Stimulated activated CD4-positive, alpha-beta T cell treated with anti-CD3 and anti-CD28 coated beads, TNF-alpha, amount 100 ng/mL, for 24 hours (primary cell): ENCODE results near the gene YPEL2.
"Not testable (repeated sequence)": the region's sequence is repeated elsewhere in the genome, so short reads cannot be mapped to it uniquely, and the experiment has no call there.

Source experiments
- DNase-seq, 3 experiments: peaks; one replicate each; pipeline ENCODE4 v3.0.0-alpha.2; 2020; ENCODE audit warnings: low read depth in 3 of 3

Gene YPEL2

GRCh38 chr17:59405944-59406705 is 74.7 kb downstream of the YPEL2 start:
- DNase-seq = no peak

GRCh38 chr17:59406808-59407381 is 75.4 kb downstream of the YPEL2 start:
- no peak for DNase-seq

GRCh38 chr17:59409336-59410048 is 78.0 kb downstream of the YPEL2 start:
- DNase-seq = no peak

DNA sequence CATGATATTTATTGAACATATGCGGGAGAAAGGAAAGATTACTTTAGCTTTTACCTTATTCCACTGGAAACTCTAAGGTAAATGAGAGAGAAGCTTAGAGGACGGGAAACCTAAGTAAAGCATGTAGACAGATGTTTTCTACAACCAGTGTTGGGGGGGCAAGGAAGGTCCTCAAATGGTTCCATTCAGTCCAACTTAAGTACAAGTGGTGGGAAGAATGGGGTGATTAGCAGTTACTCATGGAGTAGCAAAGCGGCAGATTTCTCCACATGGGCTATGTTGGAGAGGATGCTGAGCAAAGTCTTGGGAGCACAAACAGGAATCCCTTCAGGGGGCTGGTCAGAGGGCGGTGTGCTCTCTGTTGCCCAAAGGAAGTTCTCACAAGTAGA is 78.6 kb downstream of the YPEL2 start:
- DNase-seq = no peak

DNA sequence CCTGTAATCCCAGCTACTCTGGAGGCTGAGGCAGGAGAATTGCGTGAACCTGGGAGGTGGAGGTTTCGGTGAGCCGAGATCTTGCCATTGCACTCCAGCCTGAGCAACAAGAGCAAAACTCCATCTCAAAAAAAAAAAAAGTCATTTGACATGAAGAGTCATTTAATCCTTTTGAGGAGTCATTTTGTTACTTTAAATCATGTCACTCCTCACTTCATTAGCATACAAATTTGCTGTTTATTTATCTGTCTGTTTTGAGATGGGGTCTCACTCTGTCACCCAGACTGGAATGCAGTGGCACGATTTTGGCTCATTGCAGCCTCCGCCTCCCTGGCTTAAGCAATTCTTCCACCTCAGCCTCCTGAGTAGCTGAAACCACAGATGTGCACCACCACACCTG is 81.0 kb downstream of the YPEL2 start:
- DNase-seq = not testable (repeated sequence)

DNA sequence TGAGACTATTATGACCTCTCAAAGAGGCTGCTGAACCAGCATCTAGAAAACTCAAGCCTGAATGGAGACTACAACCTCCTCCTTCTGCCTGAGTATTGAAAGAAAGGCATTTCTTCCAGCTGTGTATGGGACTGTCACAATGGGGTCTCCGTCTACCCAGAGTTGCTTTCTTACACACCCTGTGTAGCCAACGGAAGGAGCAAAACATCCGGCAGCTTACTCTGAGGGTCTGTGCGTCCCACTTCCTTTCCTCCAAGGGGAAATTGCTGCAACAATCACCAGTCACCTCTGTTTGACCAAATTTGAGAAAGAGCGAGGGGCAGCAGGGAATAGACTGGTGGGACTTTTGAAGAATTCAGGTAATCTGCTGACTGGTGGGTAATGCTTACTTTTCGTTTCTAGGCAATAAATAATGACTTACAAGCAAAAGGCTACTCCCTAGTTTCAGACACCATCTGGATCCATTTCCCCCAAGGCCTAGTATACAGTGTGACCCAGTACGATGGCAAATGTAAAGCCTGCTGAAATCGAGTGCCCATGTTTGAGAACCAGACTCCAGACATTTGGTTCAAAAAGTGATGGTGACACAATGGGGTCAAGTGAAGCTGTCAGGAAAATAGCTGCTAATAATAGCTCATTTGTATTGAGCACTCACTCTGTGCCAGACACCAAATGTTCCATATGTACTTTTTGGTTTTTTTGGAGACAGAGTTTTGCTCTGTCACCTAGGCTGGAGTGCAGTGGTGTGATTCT is 81.7 kb downstream of the YPEL2 start:
- DNase-seq = no peak

- no peak for DNase-seq
Observed at GRCh38 chr17:59415397-59415796, 83.9 kb downstream of the YPEL2 start.

DNA sequence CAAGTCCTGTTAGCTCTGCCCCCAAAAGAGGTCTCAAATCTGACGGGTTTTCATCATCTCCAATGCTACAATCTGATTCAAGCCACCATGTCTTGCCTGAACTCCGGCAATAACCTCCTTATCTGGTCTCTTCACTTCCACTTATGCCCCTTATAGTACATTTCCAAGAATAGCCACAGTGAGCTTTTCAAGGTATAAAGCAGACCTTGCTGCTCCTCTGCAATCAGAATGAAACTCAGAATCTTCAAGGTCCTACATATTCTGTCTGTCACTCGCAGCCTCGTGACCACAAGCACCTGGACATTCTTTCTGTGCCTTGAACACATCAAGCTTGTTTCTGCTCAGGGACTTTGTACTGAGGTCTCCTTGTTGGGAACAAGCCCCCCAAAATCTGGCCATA is 84.7 kb downstream of the YPEL2 start:
- DNase-seq = no peak

- DNase-seq = no peak
Observed at GRCh38 chr17:59417452-59417851, 86.0 kb downstream of the YPEL2 start.

GRCh38 chr17:59418732-59419166 is 87.3 kb downstream of the YPEL2 start:
- no peak for DNase-seq

DNA sequence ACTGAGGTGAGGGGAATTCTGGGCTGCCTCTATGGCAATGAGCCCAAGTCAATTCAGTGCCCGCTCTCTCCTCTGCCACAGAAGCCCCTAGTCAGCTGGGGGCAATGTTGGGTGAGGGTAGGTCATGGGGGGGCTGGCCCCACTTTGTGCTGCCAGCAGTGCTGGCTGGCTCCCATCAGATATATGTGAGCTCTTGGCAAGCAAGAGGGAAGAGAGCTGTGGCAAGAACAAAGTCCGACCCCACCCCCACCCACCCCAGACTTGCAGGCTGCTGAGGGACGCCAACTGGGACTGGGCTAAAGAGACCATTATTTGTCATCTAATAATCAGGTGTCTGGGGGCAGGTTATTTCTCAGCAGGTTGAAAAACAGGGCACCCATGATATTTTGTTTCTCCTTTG is 89.4 kb downstream of the YPEL2 start:
- no peak for DNase-seq

GRCh38 chr17:59421722-59422121 is 90.3 kb downstream of the YPEL2 start:
- DNase-seq = no peak

DNA sequence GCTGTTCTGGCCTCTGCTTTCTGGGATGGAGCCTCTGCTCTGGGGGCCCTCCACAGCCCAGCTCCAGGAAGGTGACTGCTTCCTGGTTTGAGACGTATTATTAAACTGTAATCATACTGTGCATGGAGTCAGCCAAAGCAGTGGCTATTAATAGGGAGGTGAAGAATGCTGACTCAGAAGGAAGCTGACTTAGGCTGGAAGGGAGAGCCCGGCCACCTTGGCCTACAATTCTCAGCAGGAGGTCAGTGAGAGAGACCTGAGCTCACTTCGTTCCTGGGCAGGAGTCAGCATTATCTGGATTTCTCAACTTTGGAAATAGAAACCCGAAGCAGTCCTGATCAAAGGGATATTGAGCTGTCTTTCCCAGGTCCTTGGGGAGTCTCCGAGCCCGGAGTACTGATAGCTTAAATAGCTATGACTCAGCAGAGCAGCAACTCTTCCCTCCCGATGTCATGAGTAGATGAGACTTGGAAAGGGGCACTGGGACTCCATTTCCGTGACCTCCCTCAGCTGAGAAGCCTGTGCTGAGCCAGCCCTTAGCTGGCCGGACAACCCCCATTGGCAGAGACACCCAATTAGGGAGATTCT is 91.8 kb downstream of the YPEL2 start:
- no peak for DNase-seq

- no peak for DNase-seq
Observed at GRCh38 chr17:59423903-59424302, 92.4 kb downstream of the YPEL2 start.

DNA sequence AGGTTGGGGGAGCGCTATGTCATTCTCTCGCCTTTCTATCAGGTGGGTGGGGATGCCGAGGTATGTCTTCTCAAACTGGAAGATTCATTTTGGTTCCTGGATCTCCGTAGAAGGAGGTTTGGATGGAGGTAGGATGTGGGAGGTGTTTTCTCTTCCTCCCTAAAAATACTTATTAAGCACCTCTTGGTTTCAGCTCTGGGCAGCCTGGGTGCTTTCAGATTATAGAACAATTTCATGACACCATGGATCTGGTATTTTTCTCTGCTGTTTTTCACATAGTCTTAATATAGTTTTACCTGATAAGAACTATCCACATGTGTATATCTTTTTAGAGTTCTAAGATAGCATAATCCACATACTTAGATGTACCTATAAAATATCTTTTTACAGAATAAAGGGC is 92.9 kb downstream of the YPEL2 start:
- no peak for DNase-seq

DNA sequence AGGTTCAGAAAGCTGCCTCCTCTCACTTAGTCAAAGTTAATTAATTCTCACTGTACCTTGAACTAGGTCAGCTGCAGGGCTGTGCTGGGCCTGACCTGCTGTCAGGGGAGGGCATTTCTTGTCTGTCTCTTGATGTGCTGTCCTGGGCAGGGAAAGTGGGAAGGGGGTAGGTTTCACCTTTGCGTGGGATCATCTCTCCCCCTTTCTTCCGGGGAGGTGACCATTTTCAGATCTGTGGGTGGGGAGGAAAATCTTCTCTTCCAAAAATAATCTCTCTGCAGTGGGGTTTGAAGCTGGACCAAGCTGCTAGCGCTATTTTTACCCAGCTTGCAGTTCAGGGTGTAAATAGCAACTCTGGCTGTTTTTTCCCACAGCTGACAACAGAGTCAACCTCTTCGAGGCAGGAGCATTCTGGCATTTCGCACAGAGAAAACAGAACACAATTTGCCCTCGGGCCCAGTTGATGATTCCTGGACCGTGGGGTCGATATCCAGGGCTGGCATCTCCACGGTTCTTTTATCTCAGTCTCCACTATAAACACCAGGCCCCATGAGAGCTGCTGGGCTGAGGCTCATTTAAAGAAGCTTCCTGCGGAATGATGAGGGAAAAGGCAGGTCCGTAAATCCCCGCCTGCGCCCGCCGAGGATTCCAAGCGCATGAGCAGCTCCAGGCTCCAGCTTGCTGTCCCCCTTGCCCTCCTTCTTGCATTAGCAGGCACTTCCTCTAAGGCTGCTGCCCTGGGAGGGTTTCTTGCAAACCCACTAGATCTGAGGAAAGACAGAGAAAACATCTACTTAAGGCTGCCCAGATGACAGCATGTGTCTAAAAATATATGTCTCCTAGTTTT is 93.9 kb downstream of the YPEL2 start:
- no peak for DNase-seq

DNA sequence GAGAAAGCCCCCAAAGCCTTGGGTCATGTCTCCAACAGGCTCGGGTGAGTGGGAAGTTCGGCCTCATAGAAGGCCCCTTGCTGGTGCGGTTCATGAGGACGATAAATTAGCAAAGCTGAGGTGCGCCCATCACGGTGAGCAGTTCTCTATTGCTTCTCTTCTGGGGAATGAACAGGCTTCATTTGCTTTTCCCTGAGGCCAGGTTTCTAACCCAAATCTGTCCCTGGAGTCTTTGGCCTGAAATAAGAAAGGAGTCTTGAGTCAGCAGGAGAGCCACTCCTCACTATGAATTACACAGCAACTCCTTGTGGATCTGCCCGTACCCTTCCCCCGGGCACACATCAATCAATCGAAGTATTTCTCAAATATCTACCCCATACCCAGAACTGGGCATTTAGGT is 94.6 kb downstream of the YPEL2 start:
- DNase-seq = no peak

DNA sequence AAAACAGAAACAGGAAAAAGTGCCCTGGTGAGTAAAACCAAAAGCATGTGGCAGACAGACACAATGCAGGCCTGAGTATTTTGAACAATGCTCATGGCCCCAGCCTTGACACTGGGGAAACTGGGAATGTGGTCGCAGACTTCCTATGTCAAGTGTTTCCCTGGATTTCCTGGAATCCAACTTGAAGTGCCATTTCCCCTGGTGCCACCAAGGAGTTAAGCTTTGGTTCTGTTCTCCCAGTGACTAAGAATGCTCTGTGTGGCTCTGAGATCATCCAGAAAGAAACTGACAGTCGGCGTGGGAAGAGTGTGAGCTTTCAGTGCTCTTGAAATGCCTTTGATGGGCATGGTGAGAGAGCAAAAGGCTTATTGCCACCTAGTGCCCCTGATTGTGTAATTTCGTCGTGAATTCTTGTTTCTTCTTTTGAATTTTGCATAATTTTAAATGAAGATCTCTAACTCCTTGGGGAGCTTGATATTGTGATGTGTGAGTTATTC is 96.0 kb downstream of the YPEL2 start:
- peak; percentile 25 to 58 (median 48) for DNase-seq

- no peak for DNase-seq
Observed at GRCh38 chr17:59427996-59428395, 96.5 kb downstream of the YPEL2 start.

GRCh38 chr17:59428916-59429485 is 97.5 kb downstream of the YPEL2 start:
- no peak for DNase-seq
